Endodermal cell (in vitro differentiated cells): Measurements from ENCODE around the gene CDK5R1. TPM values are rescaled to one million over a fixed set of nuclear protein-coding genes. Genes with fewer than 3 reads are reported as not detected.

Experiments used
- DNase-seq: peaks from one replicate; pipeline ENCODE4 v3.0.0-alpha.2; 2017
- H3K27ac ChIP-seq: 2 replicates; pipeline ENCODE4 v1.5.1; 2013; ENCODE audit warnings: mild to moderate bottlenecking, low read depth, low read length, moderate library complexity
- H3K27me3 ChIP-seq: 2 replicates; pipeline ENCODE4 v1.6.1; 2013; ENCODE audit warnings: mild to moderate bottlenecking, low read length, moderate library complexity; ENCODE audit not compliant: insufficient read depth, control insufficient read depth, poor library complexity, severe bottlenecking
- H3K36me3 ChIP-seq: 2 replicates; pipeline ENCODE4 v1.7.0; 2013; ENCODE audit warnings: mild to moderate bottlenecking, low read length, moderate library complexity; ENCODE audit not compliant: control insufficient read depth, insufficient read depth
- H3K4me1 ChIP-seq: one replicate; pipeline ENCODE4 v1.7.0; 2013; ENCODE audit warnings: low read length; ENCODE audit not compliant: control insufficient read depth, insufficient read depth
- H3K4me3 ChIP-seq: 2 replicates; pipeline ENCODE4 v1.5.1; 2013; ENCODE audit warnings: mild to moderate bottlenecking, low read length, moderate library complexity
- H3K9ac ChIP-seq: 2 replicates; pipeline ENCODE4 v1.6.1; 2013; ENCODE audit warnings: mild to moderate bottlenecking, low read length, moderate library complexity; ENCODE audit not compliant: poor library complexity, severe bottlenecking; ENCODE audit errors: extremely low read depth
- H3K9me3 ChIP-seq: 2 replicates; pipeline ENCODE4 v1.6.1; 2013; ENCODE audit warnings: mild to moderate bottlenecking, low read length, moderate library complexity; ENCODE audit not compliant: control insufficient read depth
- H3K27ac Mint-ChIP-seq: 2 replicates; pipeline ENCODE4 v1.8.0; 2020; ENCODE audit warnings: mixed read lengths
- H3K27me3 Mint-ChIP-seq: 2 replicates; pipeline ENCODE4 v1.8.0; 2021; ENCODE audit warnings: mild to moderate bottlenecking, mixed read lengths; ENCODE audit not compliant: insufficient read depth
- H3K36me3 Mint-ChIP-seq: 2 replicates; pipeline ENCODE4 v1.8.0; 2020; ENCODE audit warnings: low read depth, mixed read lengths
- H3K4me1 Mint-ChIP-seq: 2 replicates; pipeline ENCODE4 v1.8.0; 2020; ENCODE audit warnings: mixed read lengths
- H3K4me3 Mint-ChIP-seq: 2 replicates; pipeline ENCODE4 v1.8.0; 2020; ENCODE audit warnings: mild to moderate bottlenecking, moderate library complexity, mixed read lengths
- H3K9me3 Mint-ChIP-seq: 2 replicates; pipeline ENCODE4 v1.8.0; 2020; ENCODE audit warnings: mild to moderate bottlenecking, mixed read lengths
- CTCF ChIP-seq: fragments of 200-600 bp; sonication (generic); conservative IDR thresholded peaks from 2 replicates; pipeline ENCODE4 v1.5.0; 2021; ENCODE audit warnings: antibody characterized with exemption, mild to moderate bottlenecking
- whole genome bisulfite sequencing, 2 experiments: methylation state at CpG; one replicate each; pipeline versions ENCODE4 v1.1.5 to v1.1.7; 2013; ENCODE audit warnings: missing lambda C conversion rate in 2 of 2, mixed read lengths in 1 of 2; ENCODE audit not compliant: insufficient coverage in 1 of 2, insufficient read length in 1 of 2; 5-methylcytosine and 5-hydroxymethylcytosine counted together
- total RNA-seq, 2 donors: library from RNA; stranded (reverse); fragmentation: NEBNext Ultra II Directional in 1 of 2; extraction: Animal tissue kit (Norgen Biotek cat#: 25700) in 1 of 2; gene quantifications; 2 replicates in 1 of 2; 3 replicates in 1 of 2; pipeline ENCODE4 v1.2.1, GENCODE V29; 2021

The CDK5R1 gene
- total RNA-seq, 2 donors from 2014 or later: 9.8 to 10.3 TPM

GRCh38 chr17:32497431-32498205 is 10.8 kb downstream of the CDK5R1 start:
- no peak overlapping the region for H3K27ac ChIP-seq
- no peaks in the 10 kb centered on the region for H3K4me1 ChIP-seq
- H3K27me3 Mint-ChIP-seq: no peaks in the 10 kb centered on the region
- no peak overlapping the region for H3K4me3 Mint-ChIP-seq
- H3K4me1 Mint-ChIP-seq: peaks cover 8% of the 10 kb centered on the region
- no peak overlapping the region for H3K9ac ChIP-seq
- H3K9me3 Mint-ChIP-seq: no peaks in the 10 kb centered on the region
- H3K9me3 ChIP-seq: no peaks in the 10 kb centered on the region
- H3K36me3 ChIP-seq: no peaks in the 10 kb centered on the region
- peak; percentile 50 for TF ChIP-seq CTCF
- 89 to 94% methylated on average over 13 to 18 of the region's 18 CpGs for WGBS, 2 experiments
- H3K27me3 ChIP-seq: no peaks in the 10 kb centered on the region
- peak; percentile 76 for DNase-seq
- peaks cover 10% of the 10 kb centered on the region for H3K36me3 Mint-ChIP-seq
- no peak overlapping the region for H3K27ac Mint-ChIP-seq
- H3K4me3 ChIP-seq: no peak overlapping the region

- 79 to 80% methylated on average over 7 to 9 of the region's 9 CpGs for WGBS, 2 experiments
- H3K9me3 Mint-ChIP-seq: no peaks in the 10 kb centered on the region
- H3K9me3 ChIP-seq: no peaks in the 10 kb centered on the region
Observed at GRCh38 chr17:32498391-32498790, 11.6 kb downstream of the CDK5R1 start.

GRCh38 chr17:32502013-32502412 is 15.2 kb downstream of the CDK5R1 start:
- Mint-ChIP-seq H3K4me3 (no peak overlapping the region), H3K36me3 (peaks cover 15% of the 10 kb centered on the region), H3K27ac (no peak overlapping the region), H3K4me1 (peaks cover 8% of the 10 kb centered on the region), H3K27me3 (no peaks in the 10 kb centered on the region), H3K9me3 (peaks cover 3% of the 10 kb centered on the region)
- WGBS, 2 experiments: 93 to 100% methylated on average over 2 to 3 of the region's 3 CpGs
- Histone ChIP-seq H3K9ac (no peak overlapping the region), H3K4me3 (no peak overlapping the region), H3K36me3 (no peaks in the 10 kb centered on the region), H3K4me1 (no peaks in the 10 kb centered on the region), H3K9me3 (no peaks in the 10 kb centered on the region), H3K27me3 (no peaks in the 10 kb centered on the region), H3K27ac (no peak overlapping the region)
- no peak for TF ChIP-seq CTCF
- DNase-seq: no peak

More at GRCh38 chr17:32498391-32498790, 11.6 kb downstream of the CDK5R1 start:
- Mint-ChIP-seq H3K27me3 (no peaks in the 10 kb centered on the region), H3K4me3 (no peak overlapping the region), H3K4me1 (peaks cover 8% of the 10 kb centered on the region), H3K27ac (no peak overlapping the region), H3K36me3 (peaks cover 10% of the 10 kb centered on the region)
- Histone ChIP-seq H3K4me3 (no peak overlapping the region), H3K27me3 (no peaks in the 10 kb centered on the region), H3K9ac (no peak overlapping the region), H3K4me1 (no peaks in the 10 kb centered on the region), H3K36me3 (no peaks in the 10 kb centered on the region), H3K27ac (no peak overlapping the region)
- no peak for TF ChIP-seq CTCF
- DNase-seq: peak; percentile 81
